OCI-LY7 (cell line): Measurements from ENCODE around the gene EYS. TPM values are rescaled to one million over a fixed set of nuclear protein-coding genes. Genes with fewer than 3 reads are reported as not detected.

Source experiments
- BruUV-seq: library from RNA; stranded (reverse); fragments of 400-500 nt; replicated peaks from 2 replicates; lab custom pipeline; 2021; lab: Mats Ljungman, UMichigan
- CTCF ChIA-PET: fragments of 300-600 bp; sonication (Branson Sonifier 250); formaldehyde crosslinking; loops from one replicate; lab custom pipeline; 2022; ENCODE audit warnings: antibody characterized with exemption; ENCODE audit not compliant: unreplicated experiment; lab: Charles Lee
- POLR2A ChIA-PET: fragments of 300-600 bp; sonication (Branson Sonifier 250); formaldehyde crosslinking; loops from one replicate; lab custom pipeline; 2022; ENCODE audit warnings: antibody characterized with exemption; lab: Charles Lee
- DNase-seq: peaks from one replicate; pipeline ENCODE4 v3.0.0-alpha.2; 2015; ENCODE audit warnings: low spot score
- H2AFZ ChIP-seq: fragments of 200-600 bp; sonication (generic), shearing (Covaris generic); 2 replicates; pipeline ENCODE4 v1.6.1; 2014; ENCODE audit warnings: mild to moderate bottlenecking, antibody characterized with exemption, low read length, moderate library complexity
- H3K27ac ChIP-seq: fragments of 200-600 bp; sonication (generic); 2 replicates; pipeline ENCODE4 v1.5.1; 2014; ENCODE audit warnings: mixed run types, low read depth, mild to moderate bottlenecking, moderate library complexity, low read length, inconsistent platforms; ENCODE audit not compliant: poor library complexity, severe bottlenecking
- H3K36me3 ChIP-seq: fragments of 200-600 bp; sonication (generic); 2 replicates; pipeline ENCODE4 v1.6.1; 2014; ENCODE audit warnings: mild to moderate bottlenecking, antibody characterized with exemption, low read length, moderate library complexity, mixed read lengths; ENCODE audit not compliant: insufficient read depth
- H3K4me1 ChIP-seq: fragments of 200-600 bp; sonication (generic); 2 replicates; pipeline ENCODE4 v1.5.1; 2014; ENCODE audit warnings: mild to moderate bottlenecking, low read length; ENCODE audit not compliant: insufficient read depth, poor library complexity, severe bottlenecking
- H3K4me2 ChIP-seq: fragments of 200-600 bp; sonication (generic); 2 replicates; pipeline ENCODE4 v1.6.1; 2014; ENCODE audit warnings: mild to moderate bottlenecking, low read length
- H3K4me3 ChIP-seq: fragments of 200-600 bp; sonication (generic); 2 replicates; pipeline ENCODE4 v1.5.1; 2014; ENCODE audit warnings: mild to moderate bottlenecking, low read depth, low read length; ENCODE audit not compliant: poor library complexity, severe bottlenecking
- H3K79me2 ChIP-seq: fragments of 200-600 bp; sonication (generic); 2 replicates; pipeline ENCODE4 v1.6.1; 2016; ENCODE audit warnings: low read depth, mild to moderate bottlenecking, low read length, moderate library complexity, mixed read lengths; ENCODE audit not compliant: insufficient read depth
- H3K9me2 ChIP-seq: fragments of 200-600 bp; sonication (generic); 2 replicates; pipeline ENCODE4 v1.6.1; 2016; ENCODE audit warnings: mild to moderate bottlenecking, low read length, mixed read lengths; ENCODE audit not compliant: insufficient read depth
- H3K9me3 ChIP-seq: fragments of 200-600 bp; sonication (generic); 2 replicates; pipeline ENCODE4 v1.6.1; 2014; ENCODE audit warnings: mild to moderate bottlenecking, mixed run types, low read length, mixed read lengths
- H4K20me1 ChIP-seq: fragments of 200-600 bp; sonication (generic); 2 replicates; pipeline ENCODE4 v1.6.1; 2014; ENCODE audit warnings: mild to moderate bottlenecking, antibody characterized with exemption, low read length, moderate library complexity, mixed read lengths; ENCODE audit not compliant: insufficient read depth
- CTCF ChIP-seq: fragments of 200-600 bp; sonication (generic); conservative IDR thresholded peaks from 2 replicates; pipeline ENCODE4 v1.5.1; 2014; ENCODE audit warnings: mild to moderate bottlenecking, antibody characterized with exemption, low read length, moderate library complexity, mixed read lengths
- EZH2phosphoT487 ChIP-seq: fragments of 200-600 bp; sonication (generic); IDR thresholded peaks from 2 replicates; pipeline ENCODE4 v1.6.1; 2018; ENCODE audit warnings: low read depth, borderline replicate concordance, mild to moderate bottlenecking, mixed run types, antibody characterized with exemption, low read length, moderate library complexity, mixed read lengths
- intact Hi-C: fragments of 100-400 bp; cut with micrococcal nuclease; formaldehyde crosslinking; loops from one replicate; pipeline ENCODE4 v1.10.0; 2022; ENCODE audit not compliant: unreplicated experiment
- total RNA-seq, 2 experiments: library from RNA; depleted of rRNA in 1 of 2; stranded (reverse); fragments of >200 nt in 1 of 2; shearing (Covaris generic) in 1 of 2; gene quantifications; 2 replicates each; pipeline ENCODE4 v1.2.3, GENCODE V29; 2014 to 2022

The EYS gene
- total RNA-seq, 2 experiments from 2014 or later: not detected

GRCh38 chr6:65199121-65199520, 507.9 kb downstream of the EYS start:
- no peaks in the 10 kb centered on the region for H3K9me3 ChIP-seq
- no peak overlapping the region for H2AFZ ChIP-seq
- POLR2A ChIA-PET: no interaction called here
- no peaks in the 10 kb centered on the region for H3K79me2 ChIP-seq
- no peaks in the 10 kb centered on the region for H3K9me2 ChIP-seq
- H3K36me3 ChIP-seq: no peaks in the 10 kb centered on the region
- intact Hi-C loops: no loop called here
- CTCF ChIA-PET: no interaction called here
- no peaks in the 10 kb centered on the region for H4K20me1 ChIP-seq
- H3K4me3 ChIP-seq: no peak overlapping the region
- H3K4me2 ChIP-seq: no peak overlapping the region
- BruUV-seq: no TSS peak
- DNase-seq: no peak
- no peak overlapping the region for H3K27ac ChIP-seq
- H3K4me1 ChIP-seq: no peaks in the 10 kb centered on the region
- TF ChIP-seq EZH2phosphoT487 (no peak), CTCF (no peak)

GRCh38 chr6:65191471-65191870, 515.6 kb downstream of the EYS start:
- Histone ChIP-seq H4K20me1 (no peaks in the 10 kb centered on the region), H3K4me3 (no peak overlapping the region), H3K79me2 (no peaks in the 10 kb centered on the region), H3K4me2 (no peak overlapping the region), H3K27ac (no peak overlapping the region), H3K9me2 (no peaks in the 10 kb centered on the region), H3K9me3 (no peaks in the 10 kb centered on the region), H2AFZ (no peak overlapping the region), H3K4me1 (no peaks in the 10 kb centered on the region), H3K36me3 (no peaks in the 10 kb centered on the region)
- BruUV-seq: no TSS peak
- intact Hi-C loops: no loop called here
- DNase-seq: no peak
- ChIA-PET CTCF (no interaction called here), POLR2A (interaction anchor here (0.6 kb wide), 1 partner anchor 38 kb away, joined by 5 read pairs; no protein-coding TSS in a partner anchor)
- TF ChIP-seq CTCF: no peak
- TF ChIP-seq EZH2phosphoT487: no peak

- Histone ChIP-seq H3K36me3 (no peaks in the 10 kb centered on the region), H3K4me1 (no peaks in the 10 kb centered on the region), H3K9me2 (no peaks in the 10 kb centered on the region), H3K4me2 (no peak overlapping the region), H3K27ac (no peak overlapping the region), H3K4me3 (no peak overlapping the region), H2AFZ (no peak overlapping the region), H3K79me2 (no peaks in the 10 kb centered on the region), H3K9me3 (no peaks in the 10 kb centered on the region), H4K20me1 (no peaks in the 10 kb centered on the region)
- TF ChIP-seq EZH2phosphoT487 (no peak), CTCF (no peak)
- CTCF ChIA-PET: no interaction called here
- no TSS peak for BruUV-seq
- POLR2A ChIA-PET: interaction anchor here (0.7 kb wide), 1 partner anchor 157 kb away, joined by 5 read pairs; no protein-coding TSS in a partner anchor
- DNase-seq: no peak
- intact Hi-C loops: no loop called here
Measured at GRCh38 chr6:65189236-65189881, 517.7 kb downstream of the EYS start.
